ENCODE results near the gene NUB1.

DNA sequence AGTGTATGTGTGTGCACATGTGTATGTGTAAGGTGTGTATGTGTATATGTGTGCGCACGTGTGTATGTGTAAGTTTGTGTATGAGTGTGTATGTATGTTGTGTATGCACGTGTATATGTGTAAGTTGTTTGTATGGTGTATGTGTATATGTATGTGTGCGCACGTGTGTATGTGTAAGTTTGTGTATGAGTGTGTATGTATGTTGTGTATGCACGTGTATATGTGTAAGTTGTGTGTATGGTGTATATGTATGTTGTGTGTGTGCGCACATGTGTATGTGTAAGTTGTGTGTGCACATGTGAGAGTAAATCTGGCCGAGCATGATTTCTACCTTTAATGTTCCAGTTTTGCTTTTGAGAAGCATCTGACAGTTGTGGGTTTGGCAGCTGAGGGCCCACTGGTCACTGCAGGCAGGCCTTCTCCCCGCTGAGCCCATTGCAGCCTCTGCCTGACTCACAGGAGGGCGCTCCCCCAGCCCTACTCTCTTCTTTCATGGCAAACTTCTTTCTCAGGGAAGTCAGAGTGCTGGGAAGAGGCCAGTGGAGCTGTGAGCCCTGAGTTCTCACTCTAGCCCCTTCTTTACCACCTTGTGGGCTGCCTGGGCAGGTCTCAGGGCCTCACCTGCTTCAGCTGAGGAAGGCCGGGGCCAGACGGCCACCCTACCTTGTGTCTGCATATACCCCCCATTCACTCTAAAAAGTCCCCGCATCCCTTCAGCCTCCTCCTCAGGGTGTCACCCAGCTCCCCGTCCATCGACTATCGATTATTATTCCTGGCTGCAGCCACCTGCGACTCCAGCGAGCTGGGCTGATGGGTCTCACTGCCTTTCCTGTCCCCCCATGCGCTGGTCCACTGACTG is 57.1 kb downstream of the NUB1 start:
- TF ChIP-seq, protein P1, sequence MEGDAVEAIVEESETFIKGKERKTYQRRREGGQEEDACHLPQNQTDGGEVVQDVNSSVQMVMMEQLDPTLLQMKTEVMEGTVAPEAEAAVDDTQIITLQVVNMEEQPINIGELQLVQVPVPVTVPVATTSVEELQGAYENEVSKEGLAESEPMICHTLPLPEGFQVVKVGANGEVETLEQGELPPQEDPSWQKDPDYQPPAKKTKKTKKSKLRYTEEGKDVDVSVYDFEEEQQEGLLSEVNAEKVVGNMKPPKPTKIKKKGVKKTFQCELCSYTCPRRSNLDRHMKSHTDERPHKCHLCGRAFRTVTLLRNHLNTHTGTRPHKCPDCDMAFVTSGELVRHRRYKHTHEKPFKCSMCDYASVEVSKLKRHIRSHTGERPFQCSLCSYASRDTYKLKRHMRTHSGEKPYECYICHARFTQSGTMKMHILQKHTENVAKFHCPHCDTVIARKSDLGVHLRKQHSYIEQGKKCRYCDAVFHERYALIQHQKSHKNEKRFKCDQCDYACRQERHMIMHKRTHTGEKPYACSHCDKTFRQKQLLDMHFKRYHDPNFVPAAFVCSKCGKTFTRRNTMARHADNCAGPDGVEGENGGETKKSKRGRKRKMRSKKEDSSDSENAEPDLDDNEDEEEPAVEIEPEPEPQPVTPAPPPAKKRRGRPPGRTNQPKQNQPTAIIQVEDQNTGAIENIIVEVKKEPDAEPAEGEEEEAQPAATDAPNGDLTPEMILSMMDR (IDR thresholded peaks at IDR 0.05; ENCODE audit: low read depth, low read length, poor library complexity, severe bottlenecking), result peak; percentile 17
- TF ChIP-seq EZH2phosphoT487 (IDR thresholded peaks at IDR 0.05; ENCODE audit: borderline replicate concordance, low read length), result no peak
